DLD1 (cell line): Measurements from ENCODE around the gene C6orf118.

Experiments used
- in situ Hi-C: cut with HindIII; loops from 2 replicates; pipeline ENCODE4 v1.10.0; 2017; ENCODE audit warnings: low sequenced_read_pairs

The C6orf118 gene

GRCh38 chr6:165244524-165245247 is 64.7 kb downstream of the C6orf118 start:
- in situ Hi-C loops = no loop called here

- in situ Hi-C loops = no loop called here
Observed at GRCh38 chr6:165243801-165244200, 65.6 kb downstream of the C6orf118 start.

GRCh38 chr6:165236326-165236725 is 73.1 kb downstream of the C6orf118 start:
- in situ Hi-C loops = no loop called here

- in situ Hi-C loops = no loop called here
Observed at GRCh38 chr6:165232731-165233488, 76.5 kb downstream of the C6orf118 start.

- in situ Hi-C loops = no loop called here
Observed at GRCh38 chr6:165231581-165232561, 77.5 kb downstream of the C6orf118 start.

GRCh38 chr6:165231177-165231576 is 78.2 kb downstream of the C6orf118 start:
- in situ Hi-C loops = no loop called here
